ENCODE results near the gene KRT13. TPM values are rescaled to one million over a fixed set of nuclear protein-coding genes. Genes with fewer than 3 reads are reported as not detected.

KRT13 gene
- total RNA-seq, 4 donors from 2014 or later, result 20.7 to 1,501 (median 80.1) TPM

Small RNA genes within 50 kb of the gene (small RNA-seq; reads per million reads assigned to genes)
- gene RNU2-32P, result 0 to 0.09 (median 0) reads per million in 4 donors

Other genes with a start within 250 kb of the KRT13 start
- gene KRTAP9-6, start 240.2 kb downstream of the KRT13 start, total RNA-seq, result not detected
- under 1 TPM in 1 of 4 donors, not detected in 3; 0.66 TPM for gene KRTAP9-7, start 229.9 kb downstream of the KRT13 start, total RNA-seq
- gene KRTAP29-1, start 202.8 kb downstream of the KRT13 start, total RNA-seq, result not detected
- not detected for gene KRTAP16-1, start 196.3 kb downstream of the KRT13 start, total RNA-seq
- not detected for gene KRTAP17-1, start 189.9 kb downstream of the KRT13 start, total RNA-seq
- not detected for gene KRT33A, start 154.8 kb downstream of the KRT13 start, total RNA-seq
- gene KRT33B, start 135.8 kb downstream of the KRT13 start, total RNA-seq, result not detected
- gene KRT34, start 123.3 kb downstream of the KRT13 start, total RNA-seq, result under 1 TPM in 1 of 4 donors, not detected in 3; 0.27 TPM
- gene KRT31, start 108.0 kb downstream of the KRT13 start, total RNA-seq, result not detected
- not detected for gene KRT37, start 81.0 kb downstream of the KRT13 start, total RNA-seq
- gene KRT38, start 64.6 kb downstream of the KRT13 start, total RNA-seq, result not detected
- under 1 TPM in 1 of 4 donors, not detected in 3; 0.13 TPM for gene KRT32, start 38.2 kb downstream of the KRT13 start, total RNA-seq
- gene KRT35, start 24.5 kb downstream of the KRT13 start, total RNA-seq, result not detected
- not detected for gene KRT36, start 15.7 kb downstream of the KRT13 start, total RNA-seq
- gene KRT15, start 13.3 kb upstream of the KRT13 start, total RNA-seq, result 100 to 1,000 TPM in 1 of 4 donors, 1 to 10 TPM in 3; 1.2 to 129 (median 4.2) TPM
- gene KRT19, start 22.7 kb upstream of the KRT13 start, total RNA-seq, result 100 to 1,000 TPM in 1 of 4 donors, 1 to 10 TPM in 3; 2.9 to 154 (median 6.5) TPM
- gene KRT9, start 66.4 kb upstream of the KRT13 start, total RNA-seq, result not detected
- 100 to 1,000 TPM in 1 of 4 donors, 10 to 100 TPM in 1, 1 to 10 TPM in 1, not detected in 1; 1.4 to 105 (median 41.1) TPM for gene KRT14, start 81.3 kb upstream of the KRT13 start, total RNA-seq
- 10 to 100 TPM in 2 of 4 donors, 1 to 10 TPM in 2; 1.1 to 78.8 (median 13.5) TPM for gene KRT16, start 107.2 kb upstream of the KRT13 start, total RNA-seq
- 10 to 100 TPM in 2 of 4 donors, 1 to 10 TPM in 1, not detected in 1; 7.0 to 18.5 (median 17.4) TPM for gene KRT17, start 119.0 kb upstream of the KRT13 start, total RNA-seq
- gene EIF1, start 183.3 kb upstream of the KRT13 start, total RNA-seq, result 100 to 1,000 TPM; 224 to 331 (median 270) TPM
- gene GAST, start 206.7 kb upstream of the KRT13 start, total RNA-seq, result not detected
- under 1 TPM in 1 of 4 donors, not detected in 3; 0.54 TPM for gene HAP1, start 229.0 kb upstream of the KRT13 start, total RNA-seq

All from gastroesophageal sphincter (tissue), 4 donors.